ENCODE measurements around the gene NHEJ1.

DNA sequence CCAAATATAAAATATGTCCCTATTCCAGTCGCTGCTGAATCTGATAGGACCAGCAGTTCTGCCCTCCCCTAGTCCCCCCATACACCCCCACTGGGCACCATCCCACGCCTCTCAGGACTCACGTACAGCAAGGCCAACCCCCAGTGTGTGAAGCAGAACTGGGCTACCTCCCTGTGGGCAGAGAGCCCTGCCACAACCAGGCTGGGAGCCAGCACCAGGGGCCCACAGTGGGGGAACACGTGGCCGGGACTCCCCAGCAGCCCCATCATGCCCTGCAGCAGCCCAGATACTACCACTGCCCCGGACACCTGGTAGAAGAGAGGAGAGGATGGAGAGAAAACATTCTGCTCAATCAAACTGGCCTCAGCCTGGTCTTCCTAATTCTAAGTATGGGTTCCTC is 7.9 kb upstream of the NHEJ1 start:
- no peak for TF ChIP-seq POLR2A (IDR thresholded peaks at IDR 0.05; ENCODE audit: low read depth, low read length)
- no peak for TF ChIP-seq POLR2AphosphoS5 (IDR thresholded peaks at IDR 0.05; ENCODE audit: low read depth, low read length)

All from GM12891 (cell line).